Colon (tissue), 2 donors: ENCODE results near the gene SLC39A6.
"Not testable (repeated sequence)": the region's sequence is repeated elsewhere in the genome, so short reads cannot be mapped to it uniquely, and the experiment has no call there.

Experiments
- FAIRE-seq: peaks from 2 replicates; lab custom pipeline; 2012; peaks lifted over from hg19 to GRCh38; lab: Jason Lieb, UNC
- donor health status: control.
- donor health status: control.

The SLC39A6 gene

DNA sequence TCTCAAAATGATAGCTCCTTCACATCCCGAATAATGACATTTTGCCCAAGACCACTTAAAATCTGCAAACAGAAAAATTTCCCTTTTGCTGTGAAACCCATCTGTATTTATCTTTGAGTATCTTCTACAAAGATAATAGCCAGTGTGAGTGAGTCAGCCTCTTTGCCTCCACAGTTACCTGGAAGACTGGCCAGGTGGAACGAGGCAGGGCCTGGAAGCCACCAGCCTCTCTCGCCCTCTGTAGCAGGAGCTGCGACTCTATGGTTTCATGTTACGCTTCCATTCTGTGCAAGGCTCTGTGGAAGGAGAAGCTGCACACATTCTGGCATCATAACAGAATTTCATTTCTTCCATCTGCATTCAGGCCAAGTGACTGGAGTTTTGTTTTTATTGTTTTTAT, 10.1 kb upstream of the SLC39A6 start:
- FAIRE-seq: no peak

DNA sequence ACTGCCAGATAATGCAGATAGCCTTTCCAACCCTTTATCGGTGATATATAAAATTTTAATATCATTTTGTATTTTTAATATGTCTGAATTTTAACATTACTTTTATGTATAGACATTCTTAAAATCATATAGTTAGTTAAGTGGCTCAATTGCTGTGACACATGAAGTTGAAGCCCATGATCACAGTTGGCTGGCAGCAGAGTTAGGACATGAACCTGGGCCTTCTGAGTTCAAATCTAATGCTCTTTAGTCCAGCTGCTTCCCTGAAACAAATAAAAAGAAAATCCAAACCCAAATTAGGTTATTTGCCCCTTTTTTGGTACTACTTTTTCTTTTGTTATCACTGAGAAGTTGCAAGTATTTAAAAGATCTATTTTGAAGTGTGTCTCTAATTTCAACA, 6.1 kb upstream of the SLC39A6 start:
- no peak for FAIRE-seq

DNA sequence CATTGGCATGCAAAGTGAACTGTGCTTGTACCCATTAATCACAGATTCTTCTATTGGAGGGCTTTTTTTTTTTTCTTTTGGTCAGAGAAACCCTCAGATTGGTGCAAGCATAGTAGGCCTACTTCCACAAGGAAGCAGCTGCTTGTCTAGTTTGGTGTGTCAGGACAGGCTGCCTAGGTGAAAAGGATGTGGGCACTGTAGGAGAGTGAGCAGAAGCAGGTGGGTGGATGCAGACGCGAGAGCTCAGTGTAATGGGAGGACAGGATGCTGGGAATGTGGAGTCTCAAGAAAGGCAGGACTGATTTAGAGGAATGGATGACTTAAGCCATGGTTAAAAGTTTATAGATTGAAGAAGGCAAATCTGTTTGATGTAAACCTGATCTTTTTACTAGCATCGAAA, 3.6 kb upstream of the SLC39A6 start:
- FAIRE-seq: no peak

DNA sequence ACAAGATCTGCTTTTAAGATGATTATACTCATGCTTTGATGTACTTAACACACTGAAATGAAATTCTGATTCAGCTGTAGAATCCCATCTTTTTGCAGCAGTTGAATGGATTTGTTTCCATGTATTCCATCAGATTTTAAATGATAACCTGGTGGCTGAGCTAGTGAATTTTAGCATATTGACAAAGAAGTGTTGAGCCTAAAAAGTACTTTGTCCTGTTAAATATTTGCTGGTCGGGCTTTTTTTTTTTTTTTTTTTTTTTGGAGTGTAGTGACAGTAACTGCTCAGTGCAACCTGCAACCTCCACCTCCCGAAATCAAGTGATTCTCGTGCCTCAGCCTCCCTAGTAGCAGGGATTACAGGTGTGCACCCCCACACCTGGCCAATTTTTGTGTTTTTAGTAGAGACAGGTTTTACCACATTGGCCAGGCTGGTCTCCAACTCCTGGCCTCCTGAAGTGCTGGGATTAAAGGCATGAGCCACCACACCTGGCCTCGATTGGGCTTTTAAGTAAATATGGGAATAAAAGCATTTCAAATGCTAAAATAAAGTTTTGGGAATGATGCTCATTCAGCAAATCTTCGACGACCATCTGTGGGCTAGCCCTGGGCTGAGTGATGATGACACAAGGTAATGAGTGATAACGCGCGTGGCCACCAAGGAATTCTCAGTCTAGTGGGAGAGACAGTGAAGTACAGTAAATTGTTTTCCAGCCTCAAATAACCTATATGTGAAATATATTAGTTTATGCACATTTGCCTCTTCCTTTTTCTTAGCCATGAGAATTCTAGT, 2.7 kb upstream of the SLC39A6 start:
- FAIRE-seq: no peak

DNA sequence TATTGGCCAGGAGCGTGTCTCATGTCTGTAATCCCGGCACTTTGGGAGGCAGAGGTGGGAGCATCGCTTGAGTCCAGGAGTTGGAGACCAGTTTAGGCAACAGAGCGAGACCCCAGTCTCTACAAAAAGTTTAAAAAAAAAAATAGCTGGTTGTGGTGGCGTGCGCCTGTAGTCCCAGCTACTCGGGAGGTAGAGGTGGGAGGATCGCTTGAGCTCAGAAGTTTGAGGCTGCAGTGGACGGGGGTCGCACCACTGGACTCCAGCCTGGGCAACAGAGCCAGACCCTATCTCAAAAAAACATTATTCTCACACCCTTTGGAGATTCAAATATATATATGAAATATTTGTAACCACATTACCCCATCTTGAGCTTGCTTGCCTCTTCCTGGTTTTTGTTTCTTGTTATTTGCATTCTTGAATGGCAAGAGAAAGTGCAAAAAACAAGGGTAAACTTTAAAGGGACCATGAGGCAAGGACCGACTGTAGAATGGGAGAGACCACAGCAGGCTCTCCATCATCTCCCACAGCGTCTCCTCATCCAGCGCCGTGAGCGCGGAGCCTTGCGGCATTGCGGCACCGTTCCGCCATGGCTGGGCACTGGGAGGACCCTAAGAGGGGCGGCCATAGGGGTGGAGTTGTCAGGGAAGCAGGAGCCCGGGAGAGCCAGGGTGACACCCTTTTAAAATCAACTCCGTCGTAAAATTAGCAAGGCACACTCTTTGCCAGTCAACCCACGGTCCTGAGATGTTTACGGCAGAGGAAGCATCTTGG, 1.9 kb upstream of the SLC39A6 start:
- no peak for FAIRE-seq

DNA sequence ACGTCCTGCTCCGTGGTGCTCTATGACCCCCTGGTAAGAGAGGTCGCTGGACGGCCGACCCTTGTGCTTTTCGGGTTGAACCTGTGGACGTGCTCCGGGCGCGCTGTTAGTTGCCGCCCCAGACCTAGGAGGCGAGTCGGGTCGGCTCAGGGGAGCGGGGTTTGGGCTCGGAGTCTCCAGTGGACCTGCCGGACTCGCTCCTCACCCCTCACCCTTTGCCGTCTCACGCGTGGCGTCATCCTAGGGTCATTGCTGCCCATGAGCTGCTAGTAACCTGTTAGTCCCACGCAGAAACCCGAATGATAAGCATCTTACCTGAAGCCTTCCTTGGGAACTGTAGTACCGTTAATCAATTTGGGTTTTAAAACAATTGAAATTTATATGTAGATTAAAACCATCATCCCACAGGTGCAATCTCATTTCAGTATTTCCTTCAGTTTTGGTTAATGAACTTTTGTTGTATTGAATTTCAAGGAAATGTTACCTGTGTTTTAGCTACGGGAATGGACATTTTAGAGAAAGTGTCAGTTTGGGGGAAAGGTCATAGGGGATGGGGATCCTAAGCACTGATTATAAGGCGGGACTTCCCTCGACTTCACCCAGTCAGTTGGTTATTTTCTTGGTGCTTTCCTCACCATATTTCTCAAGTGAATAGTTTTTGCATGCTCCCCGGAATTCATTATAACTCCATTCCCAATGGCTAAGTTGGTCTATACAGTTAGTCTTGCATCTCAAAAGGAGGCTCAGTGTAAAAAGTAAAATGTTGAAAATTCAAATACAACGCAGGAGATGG, 1.1 kb upstream of the SLC39A6 start:
- FAIRE-seq: no peak

DNA sequence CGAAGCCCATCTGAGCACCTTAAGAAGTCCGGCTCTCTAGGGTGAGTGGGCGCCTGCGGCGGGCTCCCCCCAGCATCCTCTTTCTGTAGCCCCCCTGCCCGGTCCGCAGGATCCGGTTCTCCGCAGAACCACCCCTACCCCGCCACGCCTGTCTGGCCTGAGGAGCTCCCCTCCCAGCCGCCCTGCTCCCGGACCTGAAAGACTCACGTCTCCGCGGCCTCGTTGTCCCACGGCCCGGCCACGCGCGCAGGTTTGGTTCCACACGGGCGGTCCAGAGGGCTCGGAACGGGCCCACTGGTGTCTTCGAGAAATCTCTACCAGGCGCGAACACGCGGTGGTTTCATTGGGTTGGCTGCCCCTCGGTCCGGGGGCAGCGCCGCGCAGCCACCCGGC, 237 bp downstream of the SLC39A6 start:
- no peak for FAIRE-seq

DNA sequence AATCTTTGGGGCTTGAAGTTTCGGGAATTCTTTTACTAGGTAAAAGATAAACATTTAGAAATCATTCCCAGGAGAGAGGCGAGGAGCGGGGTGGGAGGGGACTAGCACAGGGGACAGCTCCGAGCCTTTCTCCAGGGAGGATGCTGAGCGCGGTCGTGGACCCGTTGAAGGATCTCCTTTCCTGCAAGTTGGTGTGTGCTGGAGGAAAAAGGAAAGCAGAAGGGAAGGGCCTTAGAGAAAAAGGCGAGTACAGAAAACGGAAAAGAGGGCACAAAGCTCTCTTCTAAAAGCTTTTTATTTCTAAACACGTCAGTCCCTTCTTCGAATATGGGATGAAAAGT, 640 bp downstream of the SLC39A6 start:
- FAIRE-seq: no peak

DNA sequence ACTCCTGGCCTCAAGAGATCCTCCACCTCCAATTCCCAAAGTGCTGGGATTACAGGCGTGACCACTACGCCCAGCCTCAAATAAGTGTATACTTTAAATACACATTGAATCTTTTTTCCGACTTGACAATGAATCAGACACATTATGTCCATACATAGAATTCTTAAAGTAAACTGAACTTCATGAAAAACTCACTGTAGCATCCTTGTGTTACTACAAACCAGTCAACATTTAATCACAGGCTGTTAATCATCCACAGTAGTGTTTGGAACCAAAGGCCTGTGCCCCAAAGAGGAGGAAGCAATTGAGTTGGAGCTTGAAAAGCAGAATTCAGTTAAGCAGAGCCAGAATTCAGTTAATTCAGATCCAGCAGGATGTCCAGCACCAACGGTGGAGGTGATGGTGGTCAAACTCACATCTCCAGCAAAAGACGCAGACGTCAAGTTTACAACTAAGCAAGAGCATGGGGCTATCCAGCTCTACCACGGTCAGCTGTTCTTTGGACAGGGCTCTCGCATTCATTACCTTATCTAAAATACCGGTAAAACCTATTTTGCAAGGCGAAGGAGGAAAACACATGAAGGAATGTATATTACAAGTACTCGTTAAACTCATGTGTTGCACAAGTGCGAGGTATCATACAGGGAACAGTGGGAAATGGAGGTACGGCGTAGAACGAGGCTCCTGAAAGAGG, 1.2 kb downstream of the SLC39A6 start:
- FAIRE-seq: no peak

DNA sequence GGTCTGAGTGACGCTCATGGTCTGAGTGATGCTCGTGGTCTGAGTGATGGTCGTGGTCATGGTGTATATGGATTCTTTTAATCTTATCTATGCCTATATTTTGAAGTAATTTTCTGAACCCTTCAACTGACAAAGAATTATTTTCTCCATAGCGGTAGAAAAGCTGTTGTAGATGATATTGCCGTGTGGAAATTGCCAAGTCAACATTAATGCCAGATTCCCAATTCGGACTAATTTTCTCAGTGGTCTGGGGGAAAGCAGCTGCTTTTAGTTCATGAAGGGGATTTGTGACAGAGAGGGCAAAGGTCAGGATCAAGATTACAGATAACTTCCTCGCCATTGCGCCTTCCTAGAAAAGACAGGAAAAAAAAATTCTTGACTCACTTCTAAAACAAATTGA, 2.5 kb downstream of the SLC39A6 start:
- FAIRE-seq: no peak

DNA sequence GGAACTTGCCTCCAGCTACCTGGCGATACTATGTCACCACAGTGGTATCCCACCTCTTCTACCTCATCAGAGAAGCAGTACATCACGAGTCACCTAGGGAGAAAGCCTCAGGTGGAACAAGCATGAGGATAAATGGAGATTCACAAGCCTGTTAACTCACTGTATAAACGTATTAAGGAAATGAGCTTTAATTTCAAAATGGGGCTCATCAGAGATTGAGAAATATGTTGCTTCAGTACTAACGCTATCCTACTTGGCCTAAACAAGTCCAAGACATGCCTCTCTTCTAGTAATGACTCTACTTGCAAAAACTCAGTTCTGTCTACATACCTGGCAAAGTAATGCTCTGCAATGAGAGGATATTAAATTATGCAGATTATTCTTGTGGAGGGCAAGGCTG, 4.3 kb downstream of the SLC39A6 start:
- no peak for FAIRE-seq

DNA sequence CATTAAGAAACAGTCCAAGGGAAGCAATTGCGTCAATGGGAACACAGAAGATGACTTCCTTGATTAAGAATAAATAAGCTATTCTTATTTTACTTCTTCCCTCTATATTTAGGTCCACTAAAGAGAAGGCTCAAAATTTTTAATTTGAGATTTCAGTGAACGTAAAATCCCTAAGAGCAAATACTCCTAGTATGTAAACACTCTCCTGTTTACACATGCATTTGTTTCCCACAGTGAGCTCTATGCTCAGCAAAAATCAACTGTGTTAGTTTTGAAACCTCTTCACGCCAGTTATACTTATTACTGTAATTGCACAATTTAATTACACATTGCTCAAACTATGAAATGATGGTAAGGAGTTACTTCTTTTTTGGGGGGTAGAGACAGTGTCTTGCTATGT, 8.8 kb downstream of the SLC39A6 start:
- no peak for FAIRE-seq

DNA sequence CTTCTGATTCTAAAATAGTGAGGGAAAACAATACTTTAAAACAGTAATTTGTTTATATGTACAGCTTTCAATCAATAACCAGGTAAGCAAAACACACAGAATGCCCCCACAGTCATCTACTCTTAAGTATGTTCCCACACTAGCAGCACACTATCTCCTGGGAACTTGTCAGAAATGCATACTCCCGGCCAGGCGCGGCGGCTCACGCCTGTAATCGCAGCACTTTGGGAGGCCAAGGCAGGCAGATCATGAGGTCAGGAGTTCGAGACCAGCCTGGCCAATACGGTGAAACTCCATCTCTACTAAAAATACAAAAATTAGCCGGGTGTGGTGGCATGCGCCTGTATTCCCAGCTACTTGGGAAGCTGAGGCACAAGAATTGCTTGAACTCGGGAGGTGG, 12.4 kb downstream of the SLC39A6 start:
- FAIRE-seq: not testable (repeated sequence)

DNA sequence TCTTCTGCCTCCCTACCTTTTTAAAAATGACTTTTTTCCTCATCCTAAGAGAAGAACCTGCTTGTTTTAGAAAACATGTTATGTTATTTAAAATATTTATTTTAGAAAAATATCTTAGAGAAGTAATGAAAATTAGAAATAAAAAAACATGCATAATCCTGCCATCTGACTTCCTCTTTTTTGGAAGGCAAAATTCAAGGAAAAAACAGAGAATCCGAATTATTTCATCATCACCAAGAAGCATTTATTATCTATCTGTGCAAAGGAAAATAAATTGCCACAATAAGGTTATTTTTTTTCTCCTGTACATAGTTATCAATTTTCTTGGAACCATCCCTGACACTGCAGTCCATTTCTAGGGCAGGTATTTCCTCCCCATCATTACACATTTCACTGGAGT, 14.4 kb downstream of the SLC39A6 start:
- no peak for FAIRE-seq

DNA sequence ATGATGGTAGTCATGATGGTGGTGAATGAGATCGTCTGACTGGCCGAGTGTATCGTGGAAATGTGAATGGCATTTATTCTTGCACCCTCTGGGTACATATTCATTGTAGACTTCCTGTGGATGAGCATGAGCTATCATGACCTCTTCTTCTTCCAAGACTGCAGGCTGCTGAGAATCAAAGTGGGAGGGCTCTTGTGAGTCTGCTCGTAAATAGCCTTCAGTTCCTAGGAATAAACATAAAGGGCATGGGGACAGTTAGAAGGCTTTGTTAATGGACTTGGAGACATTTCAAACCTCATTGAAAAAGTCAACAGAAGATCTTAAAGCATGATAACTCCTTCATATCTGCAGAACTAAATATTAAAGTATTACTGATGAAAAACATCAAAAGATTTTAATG, 14.9 kb downstream of the SLC39A6 start:
- no peak for FAIRE-seq

DNA sequence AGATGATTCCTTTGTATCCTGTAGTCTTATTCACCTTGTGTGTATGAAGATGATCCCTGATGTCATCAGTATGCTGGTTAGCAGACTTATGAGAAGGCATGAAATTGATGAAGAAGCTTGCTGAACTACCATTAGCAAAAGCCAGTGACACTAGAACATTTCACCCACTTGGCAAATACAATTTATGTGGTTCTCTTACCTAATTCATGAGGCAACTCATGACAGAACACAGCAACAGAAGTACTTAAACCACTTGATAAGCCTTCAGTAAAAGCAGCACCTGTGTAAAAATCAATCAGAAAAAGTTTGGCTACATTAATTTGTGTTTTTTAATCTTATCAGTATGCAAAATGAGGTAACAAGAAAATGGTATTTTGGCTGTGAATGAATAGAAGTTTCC, 16.8 kb downstream of the SLC39A6 start:
- no peak for FAIRE-seq

DNA sequence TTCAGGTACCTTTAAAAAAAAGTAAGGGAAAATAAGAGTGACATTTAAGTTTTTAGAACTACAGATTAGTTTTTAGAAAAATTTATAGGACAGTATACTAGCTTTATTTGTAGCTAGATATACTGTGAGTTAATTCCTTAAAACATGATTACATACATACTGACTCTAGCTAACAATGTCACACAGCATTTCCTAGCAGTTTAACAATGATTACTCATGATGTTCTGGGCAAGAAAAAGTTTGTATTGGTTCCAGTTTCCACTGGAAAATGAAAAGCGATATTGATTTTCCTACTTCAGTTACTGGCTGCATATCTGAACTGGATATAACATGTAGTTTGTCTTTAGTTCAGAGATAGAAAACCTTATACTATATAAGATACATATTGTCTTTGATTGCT, 19.4 kb downstream of the SLC39A6 start:
- FAIRE-seq: no peak

DNA sequence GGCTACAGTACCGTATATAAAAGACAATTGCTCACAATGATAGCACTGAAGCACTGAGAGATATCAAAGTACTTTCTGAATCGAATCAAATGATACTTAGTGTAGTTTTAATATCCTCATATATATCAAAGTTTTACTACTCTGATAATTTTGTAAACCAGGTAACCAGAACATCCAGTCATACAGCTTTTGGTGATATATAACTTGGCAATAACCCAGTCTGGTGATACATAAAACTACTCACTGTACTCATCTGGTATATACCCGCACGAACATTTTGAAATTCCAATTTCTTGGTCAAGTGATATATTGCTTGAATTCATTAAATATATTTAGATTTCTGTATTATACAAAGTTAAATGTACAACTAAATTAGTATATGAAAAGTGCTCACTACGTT, 20.5 kb downstream of the SLC39A6 start:
- FAIRE-seq: no peak

DNA sequence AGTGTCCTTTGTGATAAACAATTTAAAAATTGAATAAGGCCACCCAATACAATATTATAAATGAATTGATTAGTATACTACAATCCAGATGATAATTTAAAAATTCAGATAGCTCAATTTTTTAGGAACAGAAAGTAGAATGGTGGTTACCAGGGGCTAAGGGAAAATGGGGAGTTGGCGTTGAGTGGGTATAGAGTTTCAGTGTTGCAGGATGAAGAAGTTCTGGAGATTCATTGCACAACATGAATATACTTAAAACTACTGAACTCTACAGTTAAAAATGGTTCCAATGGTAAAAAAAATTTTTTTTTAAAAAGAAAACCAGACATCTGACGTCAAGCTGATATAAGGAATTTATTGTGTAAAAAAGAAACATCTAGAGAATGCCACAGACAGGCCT, 20.9 kb downstream of the SLC39A6 start:
- no peak for FAIRE-seq

DNA sequence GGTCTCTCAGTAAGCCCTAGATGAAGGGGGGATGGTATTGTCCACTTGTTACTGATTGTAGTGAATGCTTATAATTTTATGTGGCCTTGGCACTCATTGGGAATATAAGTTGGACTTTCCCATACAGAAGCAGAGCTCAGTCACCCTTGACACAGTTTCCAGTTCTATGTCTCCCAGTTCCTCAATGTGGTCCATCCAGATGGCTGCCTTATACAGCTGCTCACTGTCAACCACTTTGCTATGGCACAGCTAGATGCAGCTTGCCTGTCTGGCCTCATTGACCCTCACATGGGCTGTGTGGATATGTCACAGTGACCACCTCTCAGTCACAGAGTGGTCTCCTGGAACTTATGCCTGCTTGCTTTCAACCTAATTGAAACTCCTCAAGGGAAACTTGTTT, 21.7 kb downstream of the SLC39A6 start:
- FAIRE-seq: no peak

DNA sequence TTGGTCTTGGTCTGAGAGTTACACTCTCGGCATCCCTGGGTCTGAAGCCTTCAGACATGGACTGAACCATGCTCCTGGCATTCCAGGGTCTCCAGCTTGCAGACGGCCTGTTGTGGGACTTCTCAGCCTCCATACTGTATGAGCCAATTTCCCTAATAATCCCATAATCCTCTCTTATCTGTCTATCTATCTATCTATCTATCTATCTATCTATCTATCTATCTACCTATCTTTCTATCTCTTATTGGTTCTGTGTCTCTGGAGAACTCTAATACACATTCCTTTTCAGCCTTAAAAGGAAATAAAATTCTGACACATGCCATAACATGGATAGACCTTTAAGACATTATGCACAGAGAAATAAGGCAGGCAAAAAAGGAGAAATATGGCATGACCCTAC, 24.4 kb downstream of the SLC39A6 start:
- FAIRE-seq: no peak

DNA sequence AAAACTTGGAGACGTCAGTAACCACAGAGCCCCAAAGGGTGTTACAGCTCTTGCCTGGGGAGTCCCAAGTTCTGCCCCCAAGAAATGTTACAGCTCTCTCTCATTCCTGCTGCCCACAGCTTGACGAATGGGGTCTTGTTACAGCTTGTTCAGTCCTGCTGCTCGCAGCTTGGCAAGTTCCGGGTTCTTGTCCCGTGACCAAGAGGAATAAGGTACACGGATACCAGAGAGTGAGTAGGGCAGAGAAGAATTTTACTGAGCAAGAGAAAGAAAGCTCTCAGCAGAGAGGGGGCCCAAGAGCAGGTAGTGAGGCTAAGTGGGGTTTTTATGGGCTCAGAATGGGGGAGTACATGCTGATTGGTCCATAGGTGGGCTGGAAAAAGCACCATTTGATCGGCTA, 27.2 kb downstream of the SLC39A6 start:
- no peak for FAIRE-seq

DNA sequence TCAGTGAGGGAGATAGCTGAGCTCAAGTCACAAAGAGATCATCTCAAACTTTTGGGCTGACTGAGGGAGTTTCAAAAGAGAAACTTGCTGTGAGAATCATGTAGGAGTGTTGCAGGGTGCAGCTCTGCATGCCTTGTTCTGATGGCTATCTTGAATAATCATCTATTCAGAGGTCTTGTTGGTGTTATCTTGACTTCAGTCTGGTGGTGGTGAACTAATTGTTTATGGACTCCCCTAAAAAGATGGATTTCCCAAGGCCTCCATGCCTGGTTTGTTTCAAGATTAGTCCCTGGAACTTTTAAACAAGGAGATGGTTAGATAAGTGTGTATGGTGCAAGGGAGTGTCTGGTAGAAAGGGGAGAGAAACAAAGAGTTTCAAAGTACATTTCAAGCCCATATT, 29.8 kb downstream of the SLC39A6 start:
- no peak for FAIRE-seq
